Measurements from ENCODE around the gene GARIN5A.

DNA sequence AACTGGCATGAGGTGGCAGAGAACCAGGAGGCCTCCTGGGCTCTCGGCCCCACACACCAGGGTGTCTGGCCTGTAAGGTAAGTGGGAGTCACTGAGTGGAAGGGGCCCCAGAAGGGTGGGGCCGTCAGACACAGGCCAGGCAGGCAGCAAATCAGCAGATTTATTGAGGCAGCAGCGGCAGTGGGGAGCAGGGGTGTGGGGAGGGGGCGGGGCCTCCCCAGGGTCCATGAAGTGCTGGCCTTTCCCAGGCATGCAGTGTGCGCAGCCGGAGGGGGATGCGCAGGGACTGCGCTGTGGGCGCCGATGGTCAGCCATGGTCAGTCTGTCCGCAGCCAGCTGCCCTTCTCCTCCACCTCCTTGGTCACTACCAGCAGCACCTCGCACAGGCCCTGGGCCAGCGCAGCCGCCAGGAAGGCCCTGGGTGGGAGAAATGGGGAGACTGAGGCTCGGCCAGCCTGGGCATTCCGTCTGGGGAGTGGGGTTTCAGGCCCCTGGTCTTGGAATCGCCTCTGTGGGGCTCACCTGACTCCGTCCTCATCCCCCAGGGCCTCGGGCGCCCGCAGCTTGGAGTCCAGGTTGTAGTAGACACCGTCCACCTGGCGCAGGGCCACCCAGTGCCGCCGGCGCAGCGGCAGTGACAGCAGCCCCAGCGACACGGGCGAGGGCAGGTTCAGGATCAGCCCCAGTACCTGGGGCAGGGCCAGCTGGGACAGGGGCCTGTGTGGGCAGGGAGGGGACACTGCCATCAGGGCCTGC, 29.4 kb upstream of the GARIN5A start:
- TF ChIP-seq POLR2AphosphoS5 (IDR thresholded peaks at IDR 0.05; ENCODE audit: low read depth, low read length) (no peak), POLR2A (IDR thresholded peaks at IDR 0.05; ENCODE audit: low read depth, low read length) (no peak)
